Regular cardiac myocyte (primary cell): ENCODE results near the gene PIN4. TPM values are rescaled to one million over a fixed set of nuclear protein-coding genes. Genes with fewer than 3 reads are reported as not detected.

ENCODE experiments used
- total RNA-seq: library from RNA; depleted of rRNA; stranded (reverse); fragments of >200 nt; gene quantifications from 2 replicates; pipeline ENCODE4 v1.2.3, GENCODE V29; 2014

PIN4 gene
- total RNA-seq: 9.6 and 13.6 TPM in 2 replicates

GRCh38 chrX:72181178-72182125 is at the start of gene PIN4:
TSS of gene PIN4 (plus strand) at chrX:72181757. CDS start at chrX:72181786, 29 bp downstream.

GRCh38 chrX:72238721-72239475 is 57.3 kb downstream of the PIN4 start, which contains the start of gene ERCC6L:
TSS of gene ERCC6L (minus strand) at chrX:72239027. CDS start at chrX:72238911, 116 bp downstream.

Other genes starting within 250 kb of the PIN4 start
- 2.0 and 3.3 TPM in 2 replicates for gene RTL5, start 49.8 kb upstream of the PIN4 start, total RNA-seq
- gene ERCC6L, start 57.3 kb downstream of the PIN4 start, total RNA-seq: 0.56 and 11.3 TPM in 2 replicates
- 746 and 1,253 TPM in 2 replicates for gene RPS4X, start 95.5 kb downstream of the PIN4 start, total RNA-seq
- gene CITED1, start 124.2 kb downstream of the PIN4 start, total RNA-seq: not detected in 2 replicates